H54 (cell line): Measurements from ENCODE around the gene ADRA2C.

Experiments
- DNase-seq: peaks from one replicate; pipeline ENCODE4 v3.0.0; 2011; ENCODE audit warnings: low spot score, mixed read lengths; ENCODE audit not compliant: insufficient read length
- FAIRE-seq: peaks from 3 replicates; lab custom pipeline; 2011; peaks lifted over from hg19 to GRCh38; lab: Jason Lieb, UNC
- POLR2A ChIP-seq: IDR thresholded peaks from 2 replicates; pipeline ENCODE4 v1.6.1; 2011; ENCODE audit warnings: low read depth, mild to moderate bottlenecking, low read length

ADRA2C gene

DNA sequence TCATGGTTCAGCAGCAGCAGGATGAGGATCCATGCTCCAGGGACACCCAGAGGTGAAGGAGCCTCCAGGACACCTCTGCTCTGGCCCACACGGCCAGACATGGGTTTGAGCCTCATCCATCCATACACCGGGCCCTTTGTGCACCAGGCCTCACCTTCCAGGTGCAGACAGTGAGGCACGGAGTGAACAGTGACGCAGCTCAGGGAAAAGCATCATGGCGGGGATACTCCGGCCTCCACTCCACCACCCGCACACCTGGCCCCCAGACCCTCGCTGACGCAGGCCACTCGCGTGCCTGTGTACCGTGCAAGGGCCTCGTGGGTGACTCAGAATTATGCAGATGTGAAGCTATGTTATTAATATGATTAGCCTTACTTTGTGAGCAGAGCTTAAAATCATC, 33.3 kb downstream of the ADRA2C start:
- no peak for TF ChIP-seq POLR2A
- DNase-seq (no peak), FAIRE-seq (no peak)

GRCh38 chr4:3800351-3800750, 34.2 kb downstream of the ADRA2C start:
- DNase-seq: no peak
- TF ChIP-seq POLR2A: no peak
- no peak for FAIRE-seq

DNA sequence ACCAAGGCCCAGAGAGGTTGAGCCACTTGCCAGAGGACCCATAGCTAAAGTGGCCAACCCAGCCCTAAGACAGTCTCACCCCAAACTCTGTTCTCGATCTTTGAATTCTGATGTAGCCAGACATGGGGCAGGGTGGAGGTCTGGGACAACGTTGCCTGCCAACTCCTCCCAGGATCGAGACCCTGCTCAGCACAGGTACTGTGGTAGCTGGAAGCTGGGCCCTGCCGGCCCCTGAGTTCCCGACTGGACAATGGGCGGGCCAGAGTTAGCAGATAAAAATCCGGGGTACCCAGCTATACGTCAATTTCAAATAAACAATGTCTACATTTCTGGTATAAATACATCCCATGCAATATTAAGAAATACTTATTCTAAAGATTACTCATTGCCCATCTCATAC, 35.3 kb downstream of the ADRA2C start:
- no peak for DNase-seq
- no peak for TF ChIP-seq POLR2A
- FAIRE-seq: no peak

DNA sequence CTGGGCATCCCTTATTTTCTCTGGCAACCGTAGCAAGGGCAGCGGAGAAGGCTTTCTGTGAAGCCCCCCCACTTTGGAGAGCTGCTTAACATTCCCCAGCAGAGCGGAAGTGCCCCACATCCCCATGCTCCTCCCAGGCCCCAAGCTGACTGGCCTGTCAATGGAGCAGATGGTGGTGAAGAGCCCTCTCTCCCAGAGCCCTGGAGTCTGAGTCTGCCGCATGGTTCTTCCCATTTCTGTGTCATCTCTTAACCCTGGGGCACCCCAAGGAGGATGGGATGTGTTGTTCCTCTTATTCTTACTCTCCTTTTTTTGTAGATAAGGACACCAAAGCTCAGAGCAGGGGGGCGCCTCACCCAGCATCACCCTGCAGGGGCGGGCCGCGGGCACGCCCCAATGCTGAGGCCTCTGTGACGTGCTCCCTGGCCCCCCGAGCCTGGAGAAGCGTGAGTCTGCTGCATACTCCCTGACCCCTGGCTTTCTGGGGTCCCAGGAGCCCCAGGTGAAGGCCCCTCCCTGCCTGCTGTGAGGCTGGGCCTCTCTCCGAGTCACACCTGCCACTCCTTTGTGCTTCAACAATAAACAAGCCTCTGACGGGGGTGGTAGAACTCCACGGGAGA, 35.9 kb downstream of the ADRA2C start:
- DNase-seq (no peak), FAIRE-seq (no peak)
- TF ChIP-seq POLR2A: no peak

DNA sequence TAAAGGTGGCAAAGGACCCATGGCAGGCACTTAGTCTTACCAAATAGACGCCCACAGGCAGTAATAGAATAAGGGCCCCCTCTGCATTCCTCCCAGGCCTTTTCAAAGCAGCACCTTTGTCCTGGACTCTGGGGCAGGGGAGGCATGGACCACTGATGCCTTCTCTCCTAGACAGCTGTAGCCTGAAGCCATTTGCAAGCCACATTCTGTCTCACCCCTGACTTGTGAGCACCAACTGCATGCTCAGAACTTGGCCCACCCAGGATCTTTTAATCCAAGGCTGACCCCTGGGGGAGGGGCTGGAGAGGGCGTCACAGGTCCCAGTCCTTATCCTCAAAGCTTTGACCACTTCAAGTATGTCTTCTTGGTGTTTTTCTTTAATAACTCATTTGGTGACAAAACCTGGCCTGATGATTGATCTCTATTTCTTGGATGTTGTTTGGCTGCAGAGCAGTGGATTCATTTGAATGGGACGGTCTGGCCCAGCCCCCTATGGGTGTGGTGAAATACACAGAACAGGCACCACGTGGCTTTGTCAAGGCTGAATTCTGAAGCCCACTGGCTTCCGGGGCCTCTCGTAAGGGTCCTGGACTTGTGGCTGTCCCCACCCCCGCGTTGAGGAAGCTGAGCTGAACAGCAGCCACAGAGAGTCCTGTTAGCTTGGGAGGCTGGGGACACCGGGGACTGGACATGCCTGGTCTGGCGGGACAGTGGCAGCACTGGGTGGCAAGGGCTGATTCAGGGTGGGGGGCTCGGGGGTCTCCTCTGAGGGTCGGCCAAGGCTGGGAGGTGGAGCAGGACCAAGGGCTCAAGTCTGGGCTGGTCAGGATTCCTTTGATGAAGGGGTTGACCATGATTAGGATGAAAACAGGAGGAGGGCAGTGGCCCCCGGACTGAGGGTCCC, 36.6 kb downstream of the ADRA2C start:
- DNase-seq (no peak), FAIRE-seq (no peak)

DNA sequence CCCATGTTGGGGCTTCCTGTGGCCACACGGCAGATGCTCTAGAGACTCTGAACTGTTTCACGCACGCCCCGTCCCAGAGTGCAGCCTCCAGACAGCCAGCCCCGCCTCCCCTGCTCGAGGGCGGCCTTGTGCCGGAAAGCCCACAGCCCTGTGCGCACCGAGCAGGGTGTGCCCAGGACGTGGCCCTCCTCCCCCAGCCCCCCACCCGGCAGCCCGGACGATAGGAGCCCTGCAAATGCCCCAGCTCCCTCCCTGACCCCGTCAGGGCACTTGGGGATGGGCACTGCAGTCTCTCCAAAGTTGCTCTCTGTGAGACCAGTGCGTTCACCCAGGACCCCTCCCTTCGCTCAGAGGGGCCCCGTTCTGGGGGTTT, 37.3 kb downstream of the ADRA2C start:
- DNase-seq (no peak), FAIRE-seq (no peak)
- no peak for TF ChIP-seq POLR2A

More for the DNA sequence above, 36.6 kb downstream of the ADRA2C start:
- no peak for TF ChIP-seq POLR2A

DNA sequence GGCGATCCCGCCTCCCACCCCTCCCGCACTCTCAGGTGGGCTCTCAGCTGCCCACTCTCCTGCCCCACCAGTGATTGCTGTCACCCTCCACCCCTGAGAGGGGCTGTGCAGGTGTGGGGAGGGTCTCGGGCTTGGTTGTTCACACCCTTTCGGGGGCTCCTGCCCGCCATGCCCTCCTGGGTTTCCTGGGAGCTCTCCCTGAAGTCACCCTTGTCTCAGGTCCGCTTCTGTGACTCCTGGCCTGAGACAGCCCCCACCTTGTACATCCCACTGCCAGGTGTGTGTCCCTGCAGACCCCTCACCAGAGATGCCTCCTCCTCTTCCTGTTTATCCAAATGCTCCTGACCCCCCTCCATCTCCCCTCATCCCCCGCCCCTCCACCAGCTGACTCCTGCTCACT, 37.8 kb downstream of the ADRA2C start:
- FAIRE-seq (no peak), DNase-seq (no peak)
- no peak for TF ChIP-seq POLR2A

DNA sequence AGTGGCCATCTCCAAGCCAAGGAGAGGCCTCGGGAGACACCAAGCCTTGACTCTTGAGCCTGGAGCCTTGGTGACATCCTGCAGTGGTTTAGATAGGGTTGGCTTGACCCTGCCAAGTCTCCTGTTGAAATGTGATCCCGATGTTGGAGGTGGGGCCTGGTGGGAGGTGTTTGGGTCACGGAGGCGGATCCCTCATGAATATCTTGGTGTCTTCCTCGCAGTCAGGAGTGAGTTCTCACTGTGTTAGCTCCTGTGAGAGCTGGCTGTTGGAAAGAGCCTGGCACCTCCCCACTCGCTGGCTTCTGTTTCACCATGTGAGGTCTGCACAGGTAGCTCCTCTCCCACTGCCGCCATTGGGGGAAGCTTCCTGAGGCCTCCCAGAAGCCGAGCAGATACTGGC, 38.8 kb downstream of the ADRA2C start:
- no peak for FAIRE-seq
- no peak for DNase-seq
- TF ChIP-seq POLR2A: no peak

GRCh38 chr4:3805731-3806130, 39.5 kb downstream of the ADRA2C start:
- TF ChIP-seq POLR2A: no peak
- no peak for FAIRE-seq
- no peak for DNase-seq

DNA sequence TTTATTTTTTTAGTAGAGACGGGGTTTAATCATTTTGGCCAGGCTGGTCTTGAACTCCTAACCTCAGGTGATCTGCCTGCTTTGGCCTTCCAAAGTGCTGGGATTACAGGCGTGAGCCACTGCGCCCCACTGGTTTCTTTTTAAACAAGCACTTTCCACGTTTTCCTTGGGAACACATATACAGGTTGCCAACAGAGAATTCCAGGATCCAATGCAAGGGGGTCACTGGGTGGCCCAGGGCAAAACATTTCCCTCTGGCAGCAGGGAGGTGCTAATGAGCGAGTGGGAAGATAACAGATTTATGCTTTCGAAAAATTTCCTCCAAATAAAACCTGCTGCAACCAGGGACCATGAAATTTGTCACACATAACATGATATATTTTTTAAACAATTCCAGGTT, 41.1 kb downstream of the ADRA2C start:
- FAIRE-seq (no peak), DNase-seq (no peak)
- no peak for TF ChIP-seq POLR2A

DNA sequence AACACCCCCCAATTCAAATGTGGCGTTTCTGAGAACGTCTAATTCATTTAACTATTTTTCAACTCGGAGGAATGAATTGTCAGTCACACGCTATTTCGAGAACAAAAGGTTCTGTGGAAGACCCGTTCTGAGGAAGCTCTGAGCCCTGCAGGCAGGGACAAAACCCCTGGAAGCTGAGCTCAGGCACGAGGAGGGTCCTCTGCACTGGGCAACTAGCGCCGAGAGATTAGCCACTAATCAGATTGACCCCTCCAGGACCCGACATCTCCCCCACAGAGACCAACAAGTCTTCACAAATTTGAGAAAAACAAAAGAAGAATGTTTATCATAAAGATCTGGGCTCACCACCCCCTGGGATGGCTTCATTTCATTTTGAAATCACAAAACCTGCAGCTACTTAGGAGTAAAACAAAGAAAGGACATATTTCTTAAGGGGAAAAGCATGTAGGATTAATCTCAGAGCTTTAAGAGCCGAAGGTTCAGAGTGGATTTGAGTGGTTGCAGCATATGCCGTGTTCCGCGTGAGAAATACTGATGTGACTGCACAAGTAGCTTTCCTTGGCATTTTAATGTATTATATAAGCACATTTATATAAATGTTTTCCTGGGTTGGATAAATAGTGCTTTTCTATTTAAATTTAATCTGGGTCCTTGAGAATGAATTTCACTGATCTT, 41.8 kb downstream of the ADRA2C start:
- no peak for DNase-seq

DNA sequence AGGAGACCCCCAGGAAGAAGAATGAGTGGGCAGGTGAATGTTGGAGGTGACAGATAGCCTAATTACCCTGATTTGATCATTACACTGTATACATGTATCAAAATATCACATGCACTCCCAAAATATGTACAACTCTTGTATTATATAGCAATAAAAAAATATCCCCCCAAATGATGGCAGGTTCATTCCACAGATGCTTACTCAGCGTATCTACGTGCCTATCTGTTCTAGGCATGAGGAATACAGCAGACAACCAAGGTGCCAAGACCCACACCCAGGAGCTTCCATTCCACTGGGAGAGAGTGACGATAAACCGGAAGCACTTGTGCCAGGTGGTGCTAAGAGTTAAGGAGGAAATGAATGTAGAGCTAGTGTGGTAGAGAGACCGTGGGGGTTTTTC, 42.4 kb downstream of the ADRA2C start:
- no peak for DNase-seq
- no peak for TF ChIP-seq POLR2A
- FAIRE-seq: no peak

More for the DNA sequence above, 41.8 kb downstream of the ADRA2C start:
- no peak for TF ChIP-seq POLR2A
- FAIRE-seq: no peak

DNA sequence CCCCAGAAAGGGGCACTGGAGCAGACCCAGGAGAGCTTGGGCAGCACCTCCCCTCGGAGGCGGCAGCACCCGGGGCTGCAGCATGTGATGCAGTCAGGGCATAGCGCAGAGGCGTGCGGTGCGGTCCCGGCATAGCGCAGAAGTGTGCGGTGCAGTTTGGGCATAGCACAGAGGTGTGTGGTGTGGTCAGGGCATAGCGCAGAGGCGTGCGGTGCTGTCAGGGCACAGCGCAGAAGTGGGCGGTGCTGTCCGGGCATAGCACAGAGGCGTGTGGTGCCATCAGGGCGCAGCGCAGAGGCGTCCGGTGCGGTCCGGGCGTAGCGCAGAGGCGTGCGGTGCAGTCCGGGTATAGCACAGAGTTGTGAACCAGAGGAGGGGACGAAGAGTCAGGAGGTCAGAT, 42.8 kb downstream of the ADRA2C start:
- DNase-seq (no peak), FAIRE-seq (no peak)
- TF ChIP-seq POLR2A: no peak

GRCh38 chr4:3809451-3810110, 43.4 kb downstream of the ADRA2C start:
- no peak for TF ChIP-seq POLR2A
- no peak for FAIRE-seq
- DNase-seq: no peak
